Natural killer cell (primary cell): ENCODE data around the gene VKORC1. TPM values are rescaled to one million over a fixed set of nuclear protein-coding genes. Genes with fewer than 3 reads are reported as not detected.
A peak's percentile ranks its signal among the peaks of the same experiment; 100 is the strongest.

ENCODE experiments used
- ATAC-seq, 3 donors: fragments of 150-1000 bp in 2 of 3; fragments of 200-7000 bp in 1 of 3; cut with Tn5 transposase; 1 replicate in 1 of 3; 2 replicates in 2 of 3; pipeline ENCODE4 v1.10.0; 2021; ENCODE audit warnings: mild to moderate bottlenecking in 2 of 3, moderate library complexity in 2 of 3
- DNase-seq, 2 donors: peaks; one replicate each; pipeline versions ENCODE4 v3.0.0 to v3.0.0-alpha.2; 2013 to 2021; ENCODE audit warnings: mixed read lengths in 1 of 2
- H3K27ac ChIP-seq: one replicate; pipeline ENCODE4 v1.5.1; 2013; ENCODE audit warnings: mild to moderate bottlenecking, low read length
- H3K27me3 ChIP-seq: one replicate; pipeline ENCODE4 v1.6.1; 2013; ENCODE audit warnings: low read length; ENCODE audit not compliant: control insufficient read depth, insufficient read depth
- H3K36me3 ChIP-seq: one replicate; pipeline ENCODE4 v1.6.1; 2013; ENCODE audit warnings: low read length; ENCODE audit not compliant: control insufficient read depth, insufficient read depth
- H3K4me1 ChIP-seq: one replicate; pipeline ENCODE4 v1.6.1; 2013; ENCODE audit warnings: low read length; ENCODE audit not compliant: control insufficient read depth, insufficient read depth
- H3K4me3 ChIP-seq: one replicate; pipeline ENCODE4 v1.5.1; 2013; ENCODE audit warnings: low read length
- H3K9me3 ChIP-seq: one replicate; pipeline ENCODE4 v1.6.1; 2013; ENCODE audit warnings: low read length; ENCODE audit not compliant: control insufficient read depth, insufficient read depth
- H3K27ac Mint-ChIP-seq, 2 donors: one replicate each; pipeline ENCODE4 v1.8.0; 2022; ENCODE audit warnings: mild to moderate bottlenecking in 2 of 2, mixed read lengths in 2 of 2, moderate library complexity in 1 of 2
- H3K27me3 Mint-ChIP-seq, 2 donors: one replicate each; pipeline ENCODE4 v1.8.0; 2022; ENCODE audit warnings: low read depth in 2 of 2, mixed read lengths in 2 of 2
- H3K36me3 Mint-ChIP-seq: one replicate; pipeline ENCODE4 v1.8.0; 2022; ENCODE audit warnings: mixed read lengths
- H3K4me1 Mint-ChIP-seq, 2 donors: one replicate each; pipeline ENCODE4 v1.8.0; 2022; ENCODE audit warnings: mixed read lengths in 2 of 2
- H3K4me3 Mint-ChIP-seq: one replicate; pipeline ENCODE4 v1.8.0; 2022; ENCODE audit warnings: mild to moderate bottlenecking, moderate library complexity, mixed read lengths
- H3K9me3 Mint-ChIP-seq, 2 donors: one replicate each; pipeline ENCODE4 v1.8.0; 2022; ENCODE audit warnings: mixed read lengths in 2 of 2
- CTCF ChIP-seq: fragments of 200-600 bp; IDR thresholded peaks from one replicate; pipeline ENCODE4 v1.8.0; 2022; ENCODE audit warnings: antibody characterized with exemption
- WGBS: methylation state at CpG from one replicate; pipeline ENCODE4 v1.1.7; 2013; ENCODE audit warnings: missing lambda C conversion rate; ENCODE audit not compliant: insufficient coverage; 5-methylcytosine and 5-hydroxymethylcytosine counted together
- intact Hi-C: fragments of 100-400 bp; cut with micrococcal nuclease; formaldehyde crosslinking; loops from one replicate; pipeline ENCODE4 v1.14.2; 2022
- total RNA-seq, 4 donors: library from RNA; stranded (reverse); fragments of 120-200 nt in 1 of 4; gene quantifications; one replicate each; pipeline versions ENCODE4 v1.2.3 to v1.2.4, GENCODE V29; 2013 to 2022

Gene VKORC1
- total RNA-seq, 3 donors from 2014 or later (not counting 1 experiment from before 2014, with no cell fraction given) = 35.9 to 42.1 (median 41.8) TPM

- Histone ChIP-seq H3K9me3 (no peaks in the 10 kb centered on the region), H3K36me3 (peaks cover 54% of the 10 kb centered on the region), H3K4me3 (no peak overlapping the region), H3K4me1 (peaks cover 55% of the 10 kb centered on the region), H3K27ac (no peak overlapping the region), H3K27me3 (no peaks in the 10 kb centered on the region)
- no peaks in the 10 kb centered on the region for H3K27me3 Mint-ChIP-seq
- peaks cover 46 to 68% of the 10 kb centered on the region in 2 donors for H3K4me1 Mint-ChIP-seq
- no peak overlapping the region for H3K4me3 Mint-ChIP-seq
- H3K27ac Mint-ChIP-seq = no peak overlapping the region
- no peak for TF ChIP-seq CTCF
- intact Hi-C loops = no loop called here
- no peaks in the 10 kb centered on the region for H3K9me3 Mint-ChIP-seq
- H3K36me3 Mint-ChIP-seq = peaks cover 7% of the 10 kb centered on the region
- no peak for ATAC-seq
- no peak for DNase-seq
- 97% methylated on average over 13 of the region's 13 CpGs for WGBS
Observed at GRCh38 chr16:31077024-31077423, 17.6 kb downstream of the VKORC1 start.

DNA sequence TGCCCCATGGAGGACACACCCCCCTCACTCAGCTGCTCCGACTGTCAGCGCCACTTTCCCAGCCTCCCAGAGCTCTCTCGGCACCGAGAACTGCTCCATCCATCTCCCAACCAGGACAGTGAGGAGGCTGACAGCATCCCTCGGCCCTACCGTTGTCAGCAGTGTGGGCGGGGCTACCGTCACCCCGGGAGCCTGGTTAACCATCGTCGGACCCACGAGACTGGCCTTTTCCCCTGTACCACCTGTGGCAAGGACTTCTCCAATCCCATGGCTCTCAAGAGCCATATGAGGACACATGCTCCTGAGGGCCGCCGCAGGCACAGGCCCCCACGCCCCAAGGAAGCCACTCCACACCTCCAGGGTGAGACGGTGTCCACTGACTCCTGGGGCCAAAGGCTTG lies 18.3 kb downstream of the VKORC1 start:
- H3K9me3 Mint-ChIP-seq = no peaks in the 10 kb centered on the region
- peak overlapping the region; percentile 95 to 97 for H3K27ac Mint-ChIP-seq
- Histone ChIP-seq H3K27ac (no peak overlapping the region), H3K9me3 (no peaks in the 10 kb centered on the region), H3K36me3 (peaks cover 52% of the 10 kb centered on the region), H3K4me3 (no peak overlapping the region), H3K27me3 (no peaks in the 10 kb centered on the region), H3K4me1 (peaks cover 49% of the 10 kb centered on the region)
- WGBS = 87% methylated on average over 16 of the region's 16 CpGs
- no peaks in the 10 kb centered on the region for H3K27me3 Mint-ChIP-seq
- ATAC-seq (no peak), DNase-seq (no peak)
- H3K4me3 Mint-ChIP-seq = peak overlapping the region; percentile 28
- peaks cover 51 to 67% of the 10 kb centered on the region in 2 donors for H3K4me1 Mint-ChIP-seq
- intact Hi-C loops = no loop called here
- no peak for TF ChIP-seq CTCF
- H3K36me3 Mint-ChIP-seq = peaks cover 7% of the 10 kb centered on the region

DNA sequence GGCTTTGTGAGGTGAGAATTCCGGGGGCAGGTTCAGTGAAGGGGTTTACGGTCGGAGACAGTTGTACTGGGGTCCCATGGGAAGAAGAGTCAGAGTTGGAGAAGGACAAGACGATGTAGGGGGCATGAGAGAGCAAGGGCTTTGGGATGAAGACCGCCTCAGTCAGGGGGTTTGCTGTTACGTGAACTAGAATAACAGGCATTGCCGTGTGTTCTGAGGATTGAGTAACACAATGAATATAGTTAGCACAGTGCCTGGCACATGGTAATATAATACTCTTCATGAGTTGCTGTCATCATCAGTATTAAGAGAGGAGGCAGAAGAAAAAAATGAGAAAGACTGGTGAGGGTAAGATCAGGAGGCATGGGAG lies 19.8 kb downstream of the VKORC1 start:
- Histone ChIP-seq H3K4me1 (peaks cover 35% of the 10 kb centered on the region), H3K36me3 (peaks cover 37% of the 10 kb centered on the region), H3K27ac (peak overlapping the region; percentile 89), H3K27me3 (no peaks in the 10 kb centered on the region), H3K4me3 (peak overlapping the region; percentile 92), H3K9me3 (no peaks in the 10 kb centered on the region)
- TF ChIP-seq CTCF = no peak
- Mint-ChIP-seq H3K9me3 (no peaks in the 10 kb centered on the region), H3K4me1 (peaks cover 46 to 54% of the 10 kb centered on the region in 2 donors), H3K27ac (peak overlapping the region; percentile 95 to 97), H3K36me3 (peaks cover 7% of the 10 kb centered on the region), H3K4me3 (peak overlapping the region; percentile 97), H3K27me3 (no peaks in the 10 kb centered on the region)
- DNase-seq = no peak
- WGBS = under 1% methylated on average over 7 of the region's 7 CpGs
- intact Hi-C loops = loop anchor here (1.0 kb wide), 2 partner anchors 21 to 43 kb away; partner anchors contain the start of gene KAT8
- ATAC-seq = no peak
